Left lung (tissue), 10 donors: ENCODE data around the gene PDE4A. TPM values are rescaled to one million over a fixed set of nuclear protein-coding genes. Genes with fewer than 3 reads are reported as not detected.

Experiments used
- ATAC-seq: fragments of 200-7000 bp; cut with Tn5 transposase; one replicate; pipeline ENCODE4 v1.9.1; 2020; ENCODE audit warnings: moderate library complexity
- DNase-seq, 4 donors: peaks; one replicate each; pipeline ENCODE4 v3.0.0-alpha.2; 2013 to 2020
- H3K27ac ChIP-seq, 2 donors: fragments of 200-600 bp; sonication (generic) in 1 of 2; one replicate each; pipeline versions ENCODE4 v1.5.0 to v1.8.0; 2020 to 2021
- H3K27me3 ChIP-seq, 2 donors: fragments of 200-600 bp; sonication (generic) in 1 of 2; one replicate each; pipeline versions ENCODE4 v1.5.0 to v1.8.0; 2020 to 2021
- H3K36me3 ChIP-seq, 2 donors: fragments of 200-600 bp; sonication (generic) in 1 of 2; one replicate each; pipeline versions ENCODE4 v1.5.0 to v1.8.0; 2020 to 2021
- H3K4me1 ChIP-seq, 2 donors: fragments of 200-600 bp; one replicate each; pipeline ENCODE4 v1.8.0; 2021
- H3K4me3 ChIP-seq, 2 donors: fragments of 200-600 bp; sonication (generic) in 1 of 2; one replicate each; pipeline versions ENCODE4 v1.5.0 to v1.8.0; 2020 to 2021; ENCODE audit warnings: mild to moderate bottlenecking in 1 of 2
- H3K9me3 ChIP-seq, 2 donors: fragments of 200-600 bp; sonication (generic) in 1 of 2; one replicate each; pipeline versions ENCODE4 v1.5.0 to v1.8.0; 2020 to 2021
- intact Hi-C, 2 donors: fragments of 100-400 bp; cut with DNase I; formaldehyde crosslinking; loops; one replicate each; pipeline versions ENCODE4 v1.11.2 to v1.14.2; 2022
- polyA plus RNA-seq, 6 donors: library from polyadenylated mRNA; unstranded; fragments of 120-200 nt; gene quantifications; one replicate each; pipeline ENCODE4 v1.2.1, GENCODE V29; 2013; ENCODE audit not compliant: insufficient read length in 6 of 6
- total RNA-seq, 2 donors: library from RNA; stranded (reverse); fragmentation: NEBNext Ultra II Directional; extraction: Animal tissue kit (Norgen Biotek cat#: 25700); gene quantifications; one replicate each; pipeline ENCODE4 v1.2.1, GENCODE V29; 2021
- TF ChIP-seq, protein P1 (sequence below), 2 donors: fragments of 200-600 bp; sonication (generic) in 1 of 2; IDR thresholded peaks; one replicate each; pipeline versions ENCODE4 v1.5.0 to v1.8.0; 2021; ENCODE audit warnings: antibody characterized with exemption in 2 of 2
- donor health status: DM: no; HTN: yes; CAD: no.
- donor health status: DM: no; HTN: no; CAD: no.

PDE4A gene
- total and polyA plus RNA-seq, 8 donors: 4.3 to 21.6 (median 8.6) TPM

DNA sequence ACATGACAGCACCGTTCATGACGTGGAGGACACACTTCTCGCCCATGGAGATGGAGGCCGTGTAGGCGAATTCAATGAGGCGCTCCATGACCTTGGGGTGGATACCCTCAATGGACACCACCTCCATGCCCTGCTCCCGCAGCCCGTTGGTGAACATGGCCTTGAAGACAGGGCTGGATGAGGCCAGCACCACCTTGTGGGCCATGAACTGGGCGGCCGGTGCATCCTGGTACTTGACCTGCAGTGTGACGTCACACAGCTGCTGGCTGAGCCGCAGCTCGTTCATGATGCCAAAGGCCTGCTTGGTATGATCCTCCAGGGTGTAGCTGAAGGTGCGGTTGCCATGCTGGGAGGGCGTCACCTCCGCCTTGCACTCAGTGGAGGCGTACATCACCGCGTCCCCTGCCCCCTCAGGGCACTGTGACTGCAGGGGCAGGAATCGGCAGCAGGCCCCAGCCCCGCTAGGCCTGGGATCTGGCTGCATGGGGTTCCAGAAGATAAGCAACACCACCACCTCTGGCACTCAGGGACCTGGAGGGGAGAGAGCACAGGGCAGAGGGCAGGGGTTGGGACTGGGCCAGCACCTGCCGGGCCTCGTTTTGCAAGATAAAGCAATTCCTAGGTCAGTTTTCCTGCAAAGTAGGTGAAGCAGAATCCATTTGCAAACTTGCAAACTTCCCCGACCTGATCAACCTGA lies 79.4 kb downstream of the PDE4A start:
- Histone ChIP-seq H3K27ac (no peak overlapping the region), H3K9me3 (no peaks in the 10 kb centered on the region), H3K4me3 (no peak overlapping the region), H3K27me3 (no peaks in the 10 kb centered on the region), H3K36me3 (peaks cover 0 to 53% of the 10 kb centered on the region in 2 donors), H3K4me1 (peaks cover 12 to 60% of the 10 kb centered on the region in 2 donors)
- TF ChIP-seq, protein P1, sequence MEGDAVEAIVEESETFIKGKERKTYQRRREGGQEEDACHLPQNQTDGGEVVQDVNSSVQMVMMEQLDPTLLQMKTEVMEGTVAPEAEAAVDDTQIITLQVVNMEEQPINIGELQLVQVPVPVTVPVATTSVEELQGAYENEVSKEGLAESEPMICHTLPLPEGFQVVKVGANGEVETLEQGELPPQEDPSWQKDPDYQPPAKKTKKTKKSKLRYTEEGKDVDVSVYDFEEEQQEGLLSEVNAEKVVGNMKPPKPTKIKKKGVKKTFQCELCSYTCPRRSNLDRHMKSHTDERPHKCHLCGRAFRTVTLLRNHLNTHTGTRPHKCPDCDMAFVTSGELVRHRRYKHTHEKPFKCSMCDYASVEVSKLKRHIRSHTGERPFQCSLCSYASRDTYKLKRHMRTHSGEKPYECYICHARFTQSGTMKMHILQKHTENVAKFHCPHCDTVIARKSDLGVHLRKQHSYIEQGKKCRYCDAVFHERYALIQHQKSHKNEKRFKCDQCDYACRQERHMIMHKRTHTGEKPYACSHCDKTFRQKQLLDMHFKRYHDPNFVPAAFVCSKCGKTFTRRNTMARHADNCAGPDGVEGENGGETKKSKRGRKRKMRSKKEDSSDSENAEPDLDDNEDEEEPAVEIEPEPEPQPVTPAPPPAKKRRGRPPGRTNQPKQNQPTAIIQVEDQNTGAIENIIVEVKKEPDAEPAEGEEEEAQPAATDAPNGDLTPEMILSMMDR (IDR thresholded peaks at IDR 0.05): no peak
- DNase-seq (no peak), ATAC-seq (no peak)
- intact Hi-C loops: no loop called here

GRCh38 chr19:10500247-10500592 lies 79.9 kb downstream of the PDE4A start:
- DNase-seq (no peak), ATAC-seq (no peak)
- Histone ChIP-seq H3K4me1 (peaks cover 12 to 60% of the 10 kb centered on the region in 2 donors), H3K4me3 (no peak overlapping the region), H3K27ac (no peak overlapping the region), H3K27me3 (no peaks in the 10 kb centered on the region), H3K9me3 (no peaks in the 10 kb centered on the region), H3K36me3 (peaks cover 0 to 48% of the 10 kb centered on the region in 2 donors)
- TF ChIP-seq, protein P1 (IDR thresholded peaks at IDR 0.05): no peak
- intact Hi-C loops: no loop called here

DNA sequence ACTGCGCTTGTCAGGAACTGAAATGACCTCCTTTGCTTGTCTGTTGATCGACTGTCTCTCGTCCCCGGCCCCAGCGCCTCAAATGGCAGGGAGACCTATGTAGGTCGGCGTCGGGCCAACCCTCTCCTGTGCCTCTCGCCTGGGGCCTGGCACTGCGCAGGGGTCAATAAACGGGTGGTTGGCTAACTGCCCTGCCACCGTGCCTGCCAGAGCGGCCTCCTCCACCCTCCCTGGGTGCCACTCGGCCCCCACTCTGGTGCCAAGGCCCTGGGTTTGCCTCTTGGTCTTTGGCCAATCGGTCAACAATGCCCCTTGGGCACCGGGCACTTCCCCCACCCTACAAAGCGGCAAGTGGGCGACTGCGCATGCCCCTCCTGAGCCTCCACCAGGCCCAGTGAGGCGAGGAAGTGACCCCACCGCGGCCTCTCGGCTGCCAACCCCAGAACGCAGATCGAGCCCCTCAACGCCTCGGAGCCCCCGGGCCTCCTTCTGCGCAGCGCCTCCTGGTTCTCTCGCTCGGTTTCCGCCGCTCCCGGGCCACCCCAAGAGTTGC lies 81.7 kb downstream of the PDE4A start:
- ATAC-seq: peak; percentile 73

GRCh38 chr19:10502524-10503001 lies 82.2 kb downstream of the PDE4A start:
- Histone ChIP-seq H3K36me3 (peaks cover 0 to 25% of the 10 kb centered on the region in 2 donors), H3K4me3 (peak overlapping the region; percentile 83 to 97), H3K4me1 (peaks cover 12 to 61% of the 10 kb centered on the region in 2 donors), H3K27ac (peak overlapping the region; percentile 96 to 98), H3K27me3 (no peaks in the 10 kb centered on the region), H3K9me3 (no peaks in the 10 kb centered on the region)
- DNase-seq (peak; percentile 92 to 97 (median 95)), ATAC-seq (peak; percentile 93)
- TF ChIP-seq, protein P1 (IDR thresholded peaks at IDR 0.05): no peak
- intact Hi-C loops: no loop called here

More for the DNA sequence above, 81.7 kb downstream of the PDE4A start:
- peaks cover 0 to 30% of the 10 kb centered on the region in 2 donors for H3K36me3 ChIP-seq
- no peaks in the 10 kb centered on the region for H3K9me3 ChIP-seq
- DNase-seq: peak; percentile 39 to 91 (median 71)
- no peaks in the 10 kb centered on the region for H3K27me3 ChIP-seq
- H3K27ac ChIP-seq: peak overlapping the region; percentile 96 to 98
- intact Hi-C loops: no loop called here
- H3K4me1 ChIP-seq: peaks cover 12 to 66% of the 10 kb centered on the region in 2 donors
- TF ChIP-seq, protein P1 (IDR thresholded peaks at IDR 0.05): no peak
- peak overlapping the region; percentile 83 to 97 for H3K4me3 ChIP-seq
